ENCODE measurements around the gene CELA3A. TPM values are rescaled to one million over a fixed set of nuclear protein-coding genes. Genes with fewer than 3 reads are reported as not detected.

CELA3A gene, protein sequence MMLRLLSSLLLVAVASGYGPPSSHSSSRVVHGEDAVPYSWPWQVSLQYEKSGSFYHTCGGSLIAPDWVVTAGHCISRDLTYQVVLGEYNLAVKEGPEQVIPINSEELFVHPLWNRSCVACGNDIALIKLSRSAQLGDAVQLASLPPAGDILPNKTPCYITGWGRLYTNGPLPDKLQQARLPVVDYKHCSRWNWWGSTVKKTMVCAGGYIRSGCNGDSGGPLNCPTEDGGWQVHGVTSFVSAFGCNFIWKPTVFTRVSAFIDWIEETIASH
- total RNA-seq = not detected

DNA sequence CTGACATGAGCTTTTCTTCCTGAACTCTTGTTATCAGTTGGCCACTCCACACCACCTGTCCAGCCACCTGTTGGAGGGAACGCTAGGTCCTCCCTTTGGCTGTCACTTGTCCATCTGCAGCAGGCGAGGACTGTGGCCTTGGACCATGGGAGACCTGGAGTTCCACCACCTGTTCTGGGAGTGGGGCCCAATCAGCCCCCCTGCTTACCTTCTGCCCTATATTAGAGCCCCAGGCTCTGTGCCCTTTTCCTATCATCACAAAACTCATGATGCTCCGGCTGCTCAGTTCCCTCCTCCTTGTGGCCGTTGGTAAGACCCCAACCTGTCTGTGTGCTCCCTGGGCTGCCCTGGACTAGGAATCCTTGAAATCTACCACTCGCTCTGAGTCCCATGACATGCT is at the start of gene CELA3A:
Gene CELA3A, plus strand, starts transcription at position 249 of the 400 bp plus-strand sequence. Its CDS starts 18 bp downstream, at position 267.
- Histone ChIP-seq H3K9me3 (no peaks in the 10 kb centered on the region), H3K27ac (no peak within 1 kb of the TSS), H3K4me3 (no peak within 1 kb of the TSS), H3K27me3 (no peaks in the 10 kb centered on the region), H3K4me1 (peaks cover 0 to 7% (median 0%) of the 10 kb centered on the region in 3 donors), H3K36me3 (no peaks in the 10 kb centered on the region)
- no peak for TF ChIP-seq POLR2A (IDR thresholded peaks at IDR 0.05)
- TF ChIP-seq, protein P1, sequence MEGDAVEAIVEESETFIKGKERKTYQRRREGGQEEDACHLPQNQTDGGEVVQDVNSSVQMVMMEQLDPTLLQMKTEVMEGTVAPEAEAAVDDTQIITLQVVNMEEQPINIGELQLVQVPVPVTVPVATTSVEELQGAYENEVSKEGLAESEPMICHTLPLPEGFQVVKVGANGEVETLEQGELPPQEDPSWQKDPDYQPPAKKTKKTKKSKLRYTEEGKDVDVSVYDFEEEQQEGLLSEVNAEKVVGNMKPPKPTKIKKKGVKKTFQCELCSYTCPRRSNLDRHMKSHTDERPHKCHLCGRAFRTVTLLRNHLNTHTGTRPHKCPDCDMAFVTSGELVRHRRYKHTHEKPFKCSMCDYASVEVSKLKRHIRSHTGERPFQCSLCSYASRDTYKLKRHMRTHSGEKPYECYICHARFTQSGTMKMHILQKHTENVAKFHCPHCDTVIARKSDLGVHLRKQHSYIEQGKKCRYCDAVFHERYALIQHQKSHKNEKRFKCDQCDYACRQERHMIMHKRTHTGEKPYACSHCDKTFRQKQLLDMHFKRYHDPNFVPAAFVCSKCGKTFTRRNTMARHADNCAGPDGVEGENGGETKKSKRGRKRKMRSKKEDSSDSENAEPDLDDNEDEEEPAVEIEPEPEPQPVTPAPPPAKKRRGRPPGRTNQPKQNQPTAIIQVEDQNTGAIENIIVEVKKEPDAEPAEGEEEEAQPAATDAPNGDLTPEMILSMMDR (IDR thresholded peaks at IDR 0.05) = no peak
- DNase-seq = no peak
- intact Hi-C loops (cut with DNase I) = no loop called here
- 72% methylated on average over 5 of the region's 5 CpGs; no CpG with 5 or more reads in 1 of the 2 donors for WGBS, 2 donors

DNA sequence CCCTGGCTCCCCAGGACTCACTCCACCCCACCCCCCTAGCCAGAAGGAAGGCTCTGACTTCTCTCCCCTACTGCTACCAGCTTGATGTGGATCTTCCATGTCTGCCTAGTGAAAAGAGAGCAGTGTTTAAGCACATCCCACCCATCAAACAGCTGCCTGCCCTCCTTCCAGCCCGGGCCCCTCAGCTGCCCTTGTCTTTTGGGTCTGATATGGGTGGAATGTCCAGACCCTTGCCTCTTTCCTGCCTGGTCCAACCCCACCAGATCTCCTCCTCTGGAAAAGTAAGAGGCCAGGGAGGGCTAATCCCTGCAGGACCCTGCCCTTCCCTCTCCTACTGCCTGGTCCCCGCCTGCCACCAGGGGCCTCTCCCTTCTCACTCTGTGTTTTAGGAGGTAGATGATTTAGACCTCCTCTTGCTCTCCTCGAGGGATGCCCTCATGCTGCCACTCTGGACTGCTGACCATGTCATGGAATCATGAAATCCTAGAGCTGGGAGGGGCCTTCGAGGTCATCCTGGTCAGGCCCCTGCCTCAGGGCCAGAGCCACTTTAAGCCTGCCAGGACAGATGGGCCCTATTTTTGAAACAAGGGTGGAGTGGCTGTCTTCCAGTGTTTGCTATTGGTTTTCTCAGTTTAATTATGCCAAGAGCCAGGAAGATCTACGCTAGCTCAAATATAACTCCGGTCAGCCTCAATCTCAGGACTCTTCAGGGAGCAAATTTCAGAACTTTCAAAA is 48.5 kb upstream of the CELA3A start:
- Histone ChIP-seq H3K27ac (peak overlapping the region in 2 of 4 donors; percentile 27 to 29), H3K4me1 (peaks cover 23 to 30% (median 27%) of the 10 kb centered on the region in 3 donors), H3K27me3 (no peaks in the 10 kb centered on the region), H3K4me3 (no peak overlapping the region), H3K36me3 (no peaks in the 10 kb centered on the region), H3K9me3 (no peaks in the 10 kb centered on the region)
- DNase-seq = no peak
- TF ChIP-seq POLR2A (IDR thresholded peaks at IDR 0.05) = no peak
- TF ChIP-seq, protein P1 (IDR thresholded peaks at IDR 0.05) = peak in 1 of 6 experiments; percentile 6
- intact Hi-C loops (cut with DNase I) = no loop called here
- 75 to 80% methylated on average over 3 to 5 of the region's 6 CpGs for WGBS, 2 donors

DNA sequence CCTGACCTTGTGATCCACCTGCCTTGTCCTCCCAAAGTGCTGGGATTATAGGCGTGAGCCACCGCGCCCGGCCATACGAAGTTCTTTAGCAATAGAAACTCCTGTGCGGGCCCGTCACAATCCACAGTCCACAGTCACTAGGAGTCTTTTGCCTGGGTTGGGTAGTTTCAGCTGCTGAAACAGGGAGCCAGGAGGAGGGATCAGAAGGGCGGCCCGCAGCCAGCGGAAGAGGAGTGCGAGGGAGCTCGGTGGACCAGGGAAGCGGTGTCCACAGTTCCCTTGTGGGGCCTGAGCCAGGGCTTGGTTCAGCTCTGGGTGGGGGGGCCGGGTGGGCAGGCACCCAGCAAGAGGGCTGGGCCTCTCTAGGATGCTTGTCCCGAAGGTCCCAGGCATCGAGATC is 46.4 kb upstream of the CELA3A start:
- DNase-seq = no peak
- intact Hi-C loops (cut with DNase I) = no loop called here
- no peak overlapping the region for H3K4me3 ChIP-seq
- peaks cover 23 to 39% (median 28%) of the 10 kb centered on the region in 3 donors for H3K4me1 ChIP-seq
- no peaks in the 10 kb centered on the region for H3K36me3 ChIP-seq
- TF ChIP-seq POLR2A (IDR thresholded peaks at IDR 0.05) = no peak
- TF ChIP-seq, protein P1 (IDR thresholded peaks at IDR 0.05) = no peak
- 83 to 94% methylated on average over 5 to 12 of the region's 16 CpGs for WGBS, 2 donors
- H3K27me3 ChIP-seq = no peaks in the 10 kb centered on the region
- H3K9me3 ChIP-seq = no peaks in the 10 kb centered on the region
- H3K27ac ChIP-seq = peak overlapping the region; percentile 60 to 82 (median 82)

DNA sequence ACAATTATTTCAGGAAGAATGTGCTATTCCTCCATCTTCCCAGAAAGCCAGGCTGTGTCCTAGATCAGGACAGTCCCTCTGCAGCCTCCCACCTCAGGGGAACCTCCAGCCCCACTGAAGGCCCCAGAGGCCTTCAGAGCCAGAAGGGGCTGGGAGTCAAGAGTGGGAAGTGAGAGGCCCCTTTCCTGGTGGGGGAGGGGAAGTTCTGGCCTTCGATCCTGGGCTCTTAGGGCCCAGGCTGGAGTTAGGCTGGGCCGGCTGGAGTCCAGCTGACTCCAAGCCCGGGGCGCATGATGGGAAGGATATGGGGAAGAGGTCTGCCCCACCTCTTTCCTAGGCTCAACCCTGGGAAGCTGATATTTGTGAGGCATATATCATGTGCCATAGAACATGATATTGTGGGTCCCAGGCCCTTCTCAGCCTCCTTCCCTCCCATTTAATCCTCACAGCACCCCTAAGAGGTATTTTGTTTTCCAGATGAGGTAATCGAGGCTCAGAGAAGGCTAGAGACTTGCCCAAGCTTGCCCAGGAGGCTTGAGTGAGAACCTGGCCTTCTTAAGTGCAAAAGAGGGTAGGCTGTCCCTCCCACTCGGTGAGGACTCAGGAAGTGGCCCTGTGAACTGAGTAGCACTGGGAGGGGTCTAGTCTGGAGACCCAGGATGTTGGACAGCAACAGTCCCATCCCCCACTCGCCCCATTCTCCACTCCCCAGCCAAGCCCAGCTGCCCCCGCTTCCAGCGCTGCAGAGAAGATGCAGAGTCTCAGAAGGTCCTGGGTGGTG is 45.8 kb upstream of the CELA3A start:
- Histone ChIP-seq H3K27ac (peak overlapping the region; percentile 60 to 82 (median 82)), H3K27me3 (no peaks in the 10 kb centered on the region), H3K36me3 (no peaks in the 10 kb centered on the region), H3K4me1 (peaks cover 23 to 39% (median 28%) of the 10 kb centered on the region in 3 donors), H3K9me3 (no peaks in the 10 kb centered on the region), H3K4me3 (no peak overlapping the region)
- TF ChIP-seq, protein P1 (IDR thresholded peaks at IDR 0.05) = no peak
- no peak for TF ChIP-seq POLR2A (IDR thresholded peaks at IDR 0.05)
- intact Hi-C loops (cut with DNase I) = no loop called here
- DNase-seq = no peak
- WGBS, 2 donors = 39 to 42% methylated on average over 3 to 8 of the region's 9 CpGs

Measured in esophagus squamous epithelium (tissue), 5 donors.